NCI-H146 treated with DMSO at 0.1 percent for 48 hours (cell line): ENCODE data around the gene WWOX.
A peak's percentile ranks its signal among the peaks of the same experiment; 100 is the strongest.

Experiments used
- DNase-seq: peaks from one replicate; lab custom pipeline; 2025; ENCODE audit not compliant: unreplicated experiment; lab: John Stamatoyannopoulos, UW

Gene WWOX

DNA sequence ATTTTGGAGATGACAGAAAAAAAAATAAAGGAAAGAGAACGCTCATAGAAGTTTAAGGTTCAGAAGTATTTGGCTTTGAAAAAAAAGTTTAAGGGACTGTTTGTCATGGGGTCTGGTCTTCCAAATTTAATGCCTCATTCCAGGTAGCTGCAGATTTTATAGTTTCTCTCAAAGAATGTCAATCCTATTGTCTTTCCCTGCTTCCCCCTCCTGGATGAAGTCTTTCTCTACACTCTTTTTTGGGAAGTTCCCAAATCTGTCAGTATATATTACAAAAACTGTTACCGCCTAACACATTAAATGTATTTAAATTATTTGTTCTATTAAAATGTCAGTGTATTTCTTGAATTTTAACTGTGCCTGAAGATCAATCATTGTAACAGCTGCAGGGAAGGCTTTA, 1043.6 kb downstream of the WWOX start:
- no peak for DNase-seq

DNA sequence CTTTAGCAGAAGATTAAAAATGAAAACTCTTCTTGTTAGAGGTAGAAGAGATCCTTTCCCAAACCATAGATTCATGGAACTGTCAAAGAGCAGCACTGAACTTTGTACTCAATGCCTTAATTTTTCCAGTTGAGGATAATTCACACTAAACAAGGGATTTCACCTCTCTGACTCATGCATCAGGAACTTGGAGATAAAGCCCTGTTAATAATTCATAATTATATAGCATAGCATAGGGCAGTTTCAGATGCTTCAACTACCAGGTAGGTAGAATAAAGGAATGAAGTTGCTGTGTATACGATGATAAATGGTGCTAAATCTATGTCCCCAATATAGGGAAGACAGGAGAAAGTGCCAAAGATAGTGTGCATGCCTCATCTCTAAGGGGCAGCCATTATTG, 1050.7 kb downstream of the WWOX start:
- no peak for DNase-seq

DNA sequence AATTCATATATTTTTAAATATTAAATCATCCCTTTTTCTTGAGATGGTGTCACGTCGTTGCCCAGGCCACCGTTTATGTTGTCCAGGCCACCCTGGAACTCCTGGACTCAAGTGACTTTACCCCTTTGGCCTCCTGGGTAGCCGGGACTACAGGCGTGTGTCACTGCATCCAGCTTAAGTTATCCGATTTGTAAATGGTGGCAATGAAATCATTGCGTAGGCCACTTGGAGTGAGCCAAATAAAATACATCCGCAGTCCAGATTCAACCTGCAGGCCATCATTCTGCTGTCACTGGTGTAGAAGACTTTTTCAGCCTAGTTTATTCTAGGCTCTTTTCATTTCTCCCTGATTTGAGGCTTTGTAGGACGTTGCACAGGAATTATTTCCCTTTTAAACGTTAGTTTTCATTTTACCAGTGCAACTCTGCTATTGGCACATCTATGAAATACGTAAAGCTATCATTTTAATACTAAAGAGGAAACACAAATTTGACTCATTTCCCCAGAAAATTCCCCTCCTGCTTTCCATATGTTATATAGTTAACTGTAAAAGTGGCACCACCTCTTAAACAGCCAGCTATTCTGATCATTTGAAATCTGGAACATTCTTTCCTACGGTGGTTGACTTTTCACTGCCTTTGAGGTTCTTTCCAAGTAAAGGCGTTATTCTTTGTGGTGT, 1051.3 kb downstream of the WWOX start:
- no peak for DNase-seq

- no peak for DNase-seq
These were observed 1054.6 kb downstream of the WWOX start for GRCh38 chr16:79154086-79154485.

DNA sequence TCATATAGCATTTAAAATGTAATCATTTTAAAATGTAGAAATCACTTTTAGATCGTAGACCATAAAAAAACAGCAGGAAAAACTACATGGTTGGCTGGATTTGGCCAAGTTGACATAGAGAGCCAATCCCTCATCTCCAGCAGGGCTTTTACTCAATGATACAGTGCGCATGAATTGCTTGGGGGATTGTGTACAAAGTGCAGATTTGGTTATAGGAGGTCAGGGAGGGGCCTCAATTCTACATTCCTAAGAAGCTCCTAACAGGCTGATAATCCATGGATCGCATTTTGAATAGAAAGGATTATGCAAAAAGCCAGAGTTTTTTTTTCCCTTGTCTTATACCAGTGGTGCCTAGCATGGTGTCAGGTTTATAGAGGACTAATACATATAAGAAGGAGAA, 1056.0 kb downstream of the WWOX start:
- no peak for DNase-seq

DNA sequence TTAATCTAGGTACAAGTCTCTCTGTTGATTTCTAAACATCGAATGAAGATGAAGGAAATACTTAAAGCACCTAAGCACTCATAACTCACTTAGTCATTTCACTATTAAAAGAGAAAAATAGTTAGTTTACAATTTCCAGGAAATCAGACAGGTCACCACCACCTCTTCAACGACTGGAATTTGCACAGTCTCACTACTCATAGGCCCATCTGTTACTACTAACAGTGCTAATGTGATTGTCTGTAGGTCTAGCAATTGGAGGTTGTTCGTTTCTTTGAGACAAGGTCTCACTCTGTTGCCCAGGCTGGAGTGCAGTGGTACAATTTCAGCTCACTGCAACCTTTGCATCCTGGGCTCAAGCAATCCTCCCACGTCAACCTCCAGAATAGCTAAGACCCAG, 1056.5 kb downstream of the WWOX start:
- DNase-seq, result no peak

DNA sequence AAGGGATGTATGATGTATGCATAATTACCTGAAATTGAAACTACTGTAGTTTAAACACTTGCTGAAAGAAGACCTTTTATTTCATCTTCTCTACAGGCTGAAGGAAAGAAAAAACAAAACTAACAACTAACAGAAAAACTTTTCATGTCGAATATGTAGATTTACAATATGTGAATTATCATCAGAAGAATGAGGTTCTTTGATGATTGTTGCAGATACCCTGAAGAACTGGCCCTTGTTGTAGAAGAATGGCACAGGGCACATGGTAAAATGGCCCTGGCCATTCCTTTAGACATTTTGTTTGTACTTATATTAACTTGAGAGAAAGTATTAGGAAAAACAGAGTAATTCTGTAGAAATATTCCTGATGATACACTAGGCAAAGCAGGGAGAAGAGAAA, 1057.3 kb downstream of the WWOX start:
- DNase-seq, result no peak

- no peak for DNase-seq
These were observed 1058.9 kb downstream of the WWOX start for GRCh38 chr16:79158337-79158736.

GRCh38 chr16:79159261-79160049, 1060.0 kb downstream of the WWOX start:
- DNase-seq, result no peak

- no peak for DNase-seq
These were observed 1063.5 kb downstream of the WWOX start for GRCh38 chr16:79162977-79163376.

DNA sequence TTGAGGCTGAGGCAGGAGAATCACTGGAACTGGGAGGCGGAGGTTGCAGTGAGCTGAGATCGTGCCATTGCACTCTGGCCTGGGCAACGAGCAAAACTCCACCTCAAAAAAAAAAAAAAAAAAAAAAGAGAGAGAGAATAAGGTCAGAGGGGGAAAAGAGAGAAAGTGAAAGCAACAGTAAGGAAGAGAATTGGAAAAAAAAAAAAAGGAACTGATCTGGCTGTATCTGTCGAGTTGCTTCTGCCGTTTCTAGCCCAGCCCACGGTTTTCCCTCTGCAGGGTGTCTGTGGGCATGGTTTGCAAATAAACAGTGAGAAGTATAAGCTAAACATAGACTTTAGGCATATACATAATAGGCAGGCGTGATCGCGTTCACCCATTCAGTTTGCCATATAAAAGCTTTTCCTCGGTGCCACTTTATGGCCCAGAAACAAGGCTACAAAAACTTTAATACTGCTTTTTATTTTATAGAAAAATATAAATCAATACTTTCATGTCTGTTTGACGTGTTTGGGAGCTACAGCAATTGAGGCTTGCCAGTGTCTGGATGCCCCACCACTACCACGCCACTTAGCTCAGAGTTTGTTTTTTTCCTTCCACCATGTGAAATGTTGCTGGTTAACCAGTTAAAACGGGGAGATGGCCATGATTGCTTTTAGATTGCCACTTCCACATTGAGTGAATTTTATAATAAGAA, 1064.4 kb downstream of the WWOX start:
- no peak for DNase-seq

- DNase-seq, result no peak
These were observed 1065.0 kb downstream of the WWOX start for GRCh38 chr16:79164388-79164995.

DNA sequence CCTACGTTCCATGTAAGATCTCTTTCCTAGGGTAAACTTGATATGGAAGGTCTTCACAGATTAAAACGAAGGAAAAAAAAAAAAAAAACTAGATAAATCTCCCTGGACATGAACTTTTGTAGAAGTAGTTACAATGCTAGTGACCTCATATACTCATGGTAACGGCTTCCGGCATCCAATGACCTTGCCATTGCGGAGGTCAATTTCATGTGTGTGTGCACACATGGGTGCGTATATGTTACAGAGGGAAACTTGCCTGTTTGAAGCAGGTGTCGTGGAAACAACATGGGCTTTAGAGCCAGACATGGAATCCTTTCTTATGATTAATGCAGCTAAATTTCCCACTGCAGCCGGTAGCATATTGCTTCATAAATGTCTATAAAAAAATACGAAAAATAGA, 1065.6 kb downstream of the WWOX start:
- DNase-seq, result no peak

- no peak for DNase-seq
These were observed 1066.1 kb downstream of the WWOX start for GRCh38 chr16:79165506-79165905.

DNA sequence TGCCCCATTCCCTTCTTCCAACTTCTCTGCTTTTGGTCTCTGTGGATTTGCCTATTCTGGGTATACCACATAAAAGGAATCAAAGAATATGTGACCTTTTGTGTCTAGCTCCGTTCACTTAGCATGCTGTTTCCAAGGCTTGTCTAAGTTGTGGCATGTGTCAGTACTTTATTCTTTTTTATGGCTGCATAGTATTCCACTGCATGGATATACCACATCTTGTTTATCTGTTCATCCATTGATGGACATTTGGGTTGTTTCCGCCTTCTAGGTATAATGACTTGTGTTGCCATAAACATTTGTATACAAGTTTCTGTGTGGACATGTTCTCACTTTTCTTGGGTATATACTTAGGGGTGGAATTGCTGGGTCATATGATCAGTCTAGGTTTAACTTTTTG, 1068.4 kb downstream of the WWOX start:
- no peak for DNase-seq

DNA sequence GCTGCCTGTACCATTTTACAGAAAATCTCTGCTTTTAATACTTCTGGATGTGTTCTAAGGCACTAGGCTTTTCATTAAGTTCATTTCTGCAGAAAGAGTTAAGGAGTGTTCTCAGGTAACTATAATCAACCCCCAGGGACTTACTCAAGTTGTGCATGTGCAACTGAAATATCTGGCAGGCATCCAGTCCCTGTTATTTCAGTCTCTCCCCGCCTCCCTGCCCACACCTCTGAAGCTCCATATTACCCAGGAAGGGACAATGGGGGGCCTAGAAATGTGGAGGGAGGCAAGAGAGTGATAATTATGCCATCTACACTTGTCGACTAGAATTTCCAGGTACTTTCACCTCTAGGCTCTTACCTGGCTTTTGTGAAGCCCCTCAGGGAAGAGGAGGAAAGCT, 1068.9 kb downstream of the WWOX start:
- no peak for DNase-seq

GRCh38 chr16:79169239-79169638, 1069.8 kb downstream of the WWOX start:
- DNase-seq, result no peak

DNA sequence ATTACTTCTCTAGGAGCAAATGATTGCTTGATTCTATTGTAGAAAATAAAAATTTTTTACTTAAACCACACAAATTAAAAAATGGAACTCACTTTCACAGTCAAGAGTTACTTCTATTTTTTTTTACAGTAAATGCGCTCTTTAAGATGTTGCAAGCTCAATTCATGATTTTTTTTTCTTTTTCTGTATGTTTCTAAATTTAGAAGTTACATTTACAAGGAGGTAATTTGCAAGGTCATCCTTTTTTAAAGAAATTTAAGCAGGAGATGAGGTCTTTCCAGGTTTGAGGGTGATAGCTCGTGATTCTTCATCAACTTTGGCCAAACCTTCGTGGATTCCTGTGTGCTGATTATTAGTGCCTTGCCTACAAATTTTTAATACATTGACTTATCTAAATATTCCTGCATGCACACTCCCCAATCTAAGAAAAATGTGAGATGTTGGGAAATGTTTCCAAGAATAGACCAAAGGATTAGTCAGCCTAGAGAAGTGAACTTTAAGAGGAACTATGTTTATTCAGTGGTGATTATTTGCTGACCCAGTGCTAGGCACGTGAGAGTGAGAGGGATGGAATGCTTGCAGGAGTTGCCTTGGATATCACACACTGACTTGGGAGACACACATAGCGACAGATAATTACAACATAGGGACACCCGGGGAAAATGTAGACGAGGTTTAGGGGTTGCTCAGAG, 1071.2 kb downstream of the WWOX start:
- DNase-seq, result no peak

- DNase-seq, result no peak
These were observed 1072.0 kb downstream of the WWOX start for GRCh38 chr16:79171504-79171903.

- peak; percentile 77 for DNase-seq
These were observed 1072.7 kb downstream of the WWOX start for GRCh38 chr16:79171931-79172705.
